ENCODE data around the gene MSLN.

DNA sequence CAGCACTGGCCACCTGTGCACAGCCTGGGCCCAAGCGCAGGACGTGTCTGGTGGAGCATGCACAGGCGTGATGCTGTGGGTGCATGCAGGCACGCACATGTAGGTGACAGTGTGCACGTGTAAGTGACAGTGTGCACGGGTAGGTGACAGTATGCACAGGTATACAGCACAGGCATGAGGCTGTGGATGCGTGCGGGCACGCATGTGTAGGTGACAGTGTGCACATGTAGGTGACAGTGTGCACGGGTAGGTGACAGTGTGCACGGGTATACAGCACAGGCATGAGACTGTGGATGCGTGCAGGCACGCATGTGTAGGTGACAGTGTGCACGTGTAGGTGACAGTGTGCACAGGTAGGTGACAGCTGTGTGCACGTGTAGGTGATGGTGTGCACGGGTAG, 19.8 kb downstream of the MSLN start:
- no peak for TF ChIP-seq POLR2A (IDR thresholded peaks at IDR 0.05)
- TF ChIP-seq, protein P1, sequence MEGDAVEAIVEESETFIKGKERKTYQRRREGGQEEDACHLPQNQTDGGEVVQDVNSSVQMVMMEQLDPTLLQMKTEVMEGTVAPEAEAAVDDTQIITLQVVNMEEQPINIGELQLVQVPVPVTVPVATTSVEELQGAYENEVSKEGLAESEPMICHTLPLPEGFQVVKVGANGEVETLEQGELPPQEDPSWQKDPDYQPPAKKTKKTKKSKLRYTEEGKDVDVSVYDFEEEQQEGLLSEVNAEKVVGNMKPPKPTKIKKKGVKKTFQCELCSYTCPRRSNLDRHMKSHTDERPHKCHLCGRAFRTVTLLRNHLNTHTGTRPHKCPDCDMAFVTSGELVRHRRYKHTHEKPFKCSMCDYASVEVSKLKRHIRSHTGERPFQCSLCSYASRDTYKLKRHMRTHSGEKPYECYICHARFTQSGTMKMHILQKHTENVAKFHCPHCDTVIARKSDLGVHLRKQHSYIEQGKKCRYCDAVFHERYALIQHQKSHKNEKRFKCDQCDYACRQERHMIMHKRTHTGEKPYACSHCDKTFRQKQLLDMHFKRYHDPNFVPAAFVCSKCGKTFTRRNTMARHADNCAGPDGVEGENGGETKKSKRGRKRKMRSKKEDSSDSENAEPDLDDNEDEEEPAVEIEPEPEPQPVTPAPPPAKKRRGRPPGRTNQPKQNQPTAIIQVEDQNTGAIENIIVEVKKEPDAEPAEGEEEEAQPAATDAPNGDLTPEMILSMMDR (IDR thresholded peaks at IDR 0.05): no peak
